ENCODE data around the gene BMPR1A. TPM values are rescaled to one million over a fixed set of nuclear protein-coding genes. Genes with fewer than 3 reads are reported as not detected.
"Not testable (repeated sequence)": the region's sequence is repeated elsewhere in the genome, so short reads cannot be mapped to it uniquely, and the experiment has no call there.

Gene BMPR1A
- total and polyA plus RNA-seq, 3 experiments from 2014 or later, result 6.4 to 21.9 (median 20.9) TPM

DNA sequence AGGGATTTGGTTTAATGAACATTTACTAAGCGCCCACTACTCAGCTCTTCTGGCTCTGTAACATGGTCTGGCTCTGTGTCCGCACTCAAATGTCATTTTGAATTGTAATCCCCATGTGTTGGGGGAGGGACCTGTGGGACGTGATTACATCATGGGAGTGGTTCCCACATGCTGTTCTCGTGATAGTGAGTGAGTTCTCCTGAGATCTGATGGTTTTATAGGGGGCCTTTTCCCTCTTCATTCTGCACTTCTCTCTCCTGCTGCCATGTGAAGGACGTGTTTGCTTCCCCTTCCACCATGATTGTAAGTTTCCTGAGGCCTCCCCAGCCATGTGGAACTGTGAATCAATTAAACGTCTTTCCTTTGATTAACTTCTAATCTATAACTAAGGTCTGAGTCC, 224.6 kb downstream of the BMPR1A start:
- POLR2A ChIA-PET, CTCF ChIA-PET: not testable (repeated sequence)

DNA sequence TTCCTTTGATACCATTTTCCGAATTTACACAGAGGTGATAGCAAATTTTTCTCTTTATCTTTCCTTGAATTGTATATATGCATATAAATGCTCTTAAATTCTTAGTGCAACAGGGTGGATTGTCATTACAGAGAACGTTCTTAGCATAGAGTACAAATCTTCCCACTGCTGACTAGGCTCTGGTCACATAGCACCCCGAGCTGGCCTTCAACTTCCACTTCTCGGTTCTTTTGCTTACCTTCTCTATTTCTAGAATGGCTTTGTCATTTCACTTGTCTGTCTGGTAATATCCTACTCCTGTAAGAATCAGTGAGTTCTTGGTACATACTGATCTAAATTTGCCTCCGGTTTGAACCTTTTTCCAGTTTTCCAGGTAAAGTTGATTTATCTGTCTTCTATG, 225.3 kb downstream of the BMPR1A start:
- H3K9me3 Mint-ChIP-seq, result no peaks in the 10 kb centered on the region
- peaks cover 0 to 4% of the 10 kb centered on the region in 2 donors for H3K27me3 Mint-ChIP-seq
- no peaks in the 10 kb centered on the region for H3K36me3 Mint-ChIP-seq
- no peaks in the 10 kb centered on the region for H3K4me1 Mint-ChIP-seq
- H3K27ac Mint-ChIP-seq, result no peak overlapping the region
- H3K4me1 ChIP-seq (ENCODE audit: insufficient read depth, low read length), result no peaks in the 10 kb centered on the region
- no peak overlapping the region for H3K4me3 ChIP-seq (ENCODE audit: low read length)
- CTCF ChIA-PET, result no interaction called here
- no peaks in the 10 kb centered on the region for H3K27me3 ChIP-seq (ENCODE audit: insufficient read depth, low read length, poor library complexity, severe bottlenecking)
- H3K4me3 Mint-ChIP-seq, result no peak overlapping the region
- no peaks in the 10 kb centered on the region for H3K36me3 ChIP-seq (ENCODE audit: insufficient read depth, low read length)
- POLR2A ChIA-PET, result no interaction called here
- no peaks in the 10 kb centered on the region for H3K9me3 ChIP-seq (ENCODE audit: low read length)
- no peak overlapping the region for H3K27ac ChIP-seq (ENCODE audit: low read depth, low read length)
- no peak for DNase-seq

More for the DNA sequence above, 224.6 kb downstream of the BMPR1A start:
- not testable (repeated sequence) for H3K27me3 Mint-ChIP-seq; H3K36me3 ChIP-seq (ENCODE audit: insufficient read depth, low read length); H3K4me1 ChIP-seq (ENCODE audit: insufficient read depth, low read length); H3K27ac Mint-ChIP-seq; H3K4me1 Mint-ChIP-seq; H3K4me3 Mint-ChIP-seq; H3K9me3 ChIP-seq (ENCODE audit: low read length); H3K27ac ChIP-seq (ENCODE audit: low read depth, low read length); H3K9me3 Mint-ChIP-seq; H3K27me3 ChIP-seq (ENCODE audit: insufficient read depth, low read length, poor library complexity, severe bottlenecking); DNase-seq; H3K4me3 ChIP-seq (ENCODE audit: low read length); H3K36me3 Mint-ChIP-seq

Other genes with a start within 250 kb of the BMPR1A start
- gene WAPL, start 234.8 kb upstream of the BMPR1A start, total RNA-seq, result 10 to 100 TPM; 49.7 to 54.2 TPM
- 41.9 TPM for gene WAPL, start 234.8 kb upstream of the BMPR1A start, polyA plus RNA-seq
- not detected for gene OPN4, start 102.1 kb upstream of the BMPR1A start, total RNA-seq
- gene OPN4, start 102.1 kb upstream of the BMPR1A start, polyA plus RNA-seq, result not detected
- under 1 TPM; 0.04 to 0.07 TPM for gene LDB3, start 88.1 kb upstream of the BMPR1A start, total RNA-seq
- gene LDB3, start 88.1 kb upstream of the BMPR1A start, polyA plus RNA-seq, result not detected
- gene MMRN2, start 201.0 kb downstream of the BMPR1A start, total RNA-seq, result not detected
- gene MMRN2, start 201.0 kb downstream of the BMPR1A start, polyA plus RNA-seq, result not detected
- gene SNCG, start 202.0 kb downstream of the BMPR1A start, total RNA-seq, result not detected
- gene SNCG, start 202.0 kb downstream of the BMPR1A start, polyA plus RNA-seq, result not detected
- not detected for gene ADIRF, start 211.9 kb downstream of the BMPR1A start, total RNA-seq
- not detected for gene ADIRF, start 211.9 kb downstream of the BMPR1A start, polyA plus RNA-seq

All from CD8-positive, alpha-beta memory T cell (primary cell).